HL-60 (cell line): ENCODE measurements around the gene DAND5.

ENCODE experiments used
- DNase-seq, 2 experiments: peaks; one replicate each; pipeline ENCODE4 v3.0.0-alpha.2; 2010 to 2020; ENCODE audit warnings: low read depth in 1 of 2, low spot score in 1 of 2
- H3K27ac ChIP-seq: fragments of 250-450 bp; sonication (Bioruptor Pico); replicated peaks from 2 replicates; pipeline ENCODE4 v1.5.1; 2020; ENCODE audit warnings: mild to moderate bottlenecking, moderate library complexity
- H3K27me3 ChIP-seq: fragments of 250-450 bp; sonication (Bioruptor Pico); 2 replicates; pipeline ENCODE4 v1.5.1; 2021; ENCODE audit warnings: mild to moderate bottlenecking, moderate library complexity; ENCODE audit not compliant: insufficient read depth, poor library complexity, severe bottlenecking
- H3K4me3 ChIP-seq: replicated peaks from 2 replicates; pipeline ENCODE4 v1.5.1; 2011; ENCODE audit warnings: mild to moderate bottlenecking, control low read depth, low read length; ENCODE audit not compliant: insufficient read depth
- GABPA ChIP-seq: IDR thresholded peaks from 2 replicates; pipeline ENCODE4 v1.6.1; 2012; ENCODE audit warnings: low read depth
- POLR2AphosphoS5 ChIP-seq: IDR thresholded peaks from 2 replicates; pipeline ENCODE4 v1.6.1; 2012; ENCODE audit warnings: low read depth
- SPI1 ChIP-seq: IDR thresholded peaks from 2 replicates; pipeline ENCODE4 v1.6.1; 2012; ENCODE audit warnings: low read depth, mild to moderate bottlenecking, borderline replicate concordance
- TF ChIP-seq, protein P1 (sequence below): IDR thresholded peaks from one replicate; pipeline ENCODE4 v1.5.1; 2011; ENCODE audit warnings: low read length, control low read depth, inconsistent platforms; ENCODE audit not compliant: insufficient read depth
- TF ChIP-seq, protein P2 (sequence below): IDR thresholded peaks from 2 replicates; pipeline ENCODE4 v1.6.1; 2012; ENCODE audit warnings: low read depth; ENCODE audit not compliant: insufficient replicate concordance

DAND5 gene

DNA sequence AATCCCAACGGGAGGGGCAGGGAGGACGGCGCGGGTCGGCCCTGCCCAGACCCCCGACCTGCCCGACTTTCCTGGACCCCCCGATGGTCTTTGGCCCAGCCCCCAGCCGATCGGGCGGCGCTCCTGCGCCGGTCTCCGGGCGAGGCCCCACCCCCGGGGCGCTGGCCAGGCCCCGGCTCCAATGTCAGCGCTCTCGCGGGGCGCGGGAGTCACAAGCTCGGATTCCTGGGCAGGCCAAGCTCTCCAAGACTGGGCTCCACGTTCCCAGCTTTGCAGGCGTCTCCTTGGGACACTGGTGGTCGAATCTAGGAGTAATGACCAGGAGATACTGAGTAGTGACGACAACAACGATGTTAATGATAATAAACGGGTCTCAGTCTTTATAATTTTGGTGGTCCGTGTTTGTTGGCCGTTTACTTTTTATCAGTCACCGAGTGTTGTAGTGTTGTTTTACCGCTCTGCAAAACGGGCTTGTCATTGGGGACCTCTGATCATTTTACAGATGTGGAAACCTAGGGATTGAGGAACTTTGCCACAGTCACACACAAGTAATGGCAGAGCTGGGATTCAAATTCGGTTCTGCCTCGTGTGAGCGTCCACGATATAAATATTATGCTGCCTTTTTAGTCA lies 23.2 kb upstream of the DAND5 start:
- H3K27ac ChIP-seq, result peak overlapping the region; percentile 75
- H3K4me3 ChIP-seq, result peak overlapping the region; percentile 81
- H3K27me3 ChIP-seq, result no peaks in the 10 kb centered on the region
- DNase-seq, result peak in 1 of 2 experiments; percentile 60
- no peak for TF ChIP-seq GABPA
- TF ChIP-seq, protein P1, sequence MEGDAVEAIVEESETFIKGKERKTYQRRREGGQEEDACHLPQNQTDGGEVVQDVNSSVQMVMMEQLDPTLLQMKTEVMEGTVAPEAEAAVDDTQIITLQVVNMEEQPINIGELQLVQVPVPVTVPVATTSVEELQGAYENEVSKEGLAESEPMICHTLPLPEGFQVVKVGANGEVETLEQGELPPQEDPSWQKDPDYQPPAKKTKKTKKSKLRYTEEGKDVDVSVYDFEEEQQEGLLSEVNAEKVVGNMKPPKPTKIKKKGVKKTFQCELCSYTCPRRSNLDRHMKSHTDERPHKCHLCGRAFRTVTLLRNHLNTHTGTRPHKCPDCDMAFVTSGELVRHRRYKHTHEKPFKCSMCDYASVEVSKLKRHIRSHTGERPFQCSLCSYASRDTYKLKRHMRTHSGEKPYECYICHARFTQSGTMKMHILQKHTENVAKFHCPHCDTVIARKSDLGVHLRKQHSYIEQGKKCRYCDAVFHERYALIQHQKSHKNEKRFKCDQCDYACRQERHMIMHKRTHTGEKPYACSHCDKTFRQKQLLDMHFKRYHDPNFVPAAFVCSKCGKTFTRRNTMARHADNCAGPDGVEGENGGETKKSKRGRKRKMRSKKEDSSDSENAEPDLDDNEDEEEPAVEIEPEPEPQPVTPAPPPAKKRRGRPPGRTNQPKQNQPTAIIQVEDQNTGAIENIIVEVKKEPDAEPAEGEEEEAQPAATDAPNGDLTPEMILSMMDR, result no peak
- no peak for TF ChIP-seq SPI1
- TF ChIP-seq, protein P2, sequence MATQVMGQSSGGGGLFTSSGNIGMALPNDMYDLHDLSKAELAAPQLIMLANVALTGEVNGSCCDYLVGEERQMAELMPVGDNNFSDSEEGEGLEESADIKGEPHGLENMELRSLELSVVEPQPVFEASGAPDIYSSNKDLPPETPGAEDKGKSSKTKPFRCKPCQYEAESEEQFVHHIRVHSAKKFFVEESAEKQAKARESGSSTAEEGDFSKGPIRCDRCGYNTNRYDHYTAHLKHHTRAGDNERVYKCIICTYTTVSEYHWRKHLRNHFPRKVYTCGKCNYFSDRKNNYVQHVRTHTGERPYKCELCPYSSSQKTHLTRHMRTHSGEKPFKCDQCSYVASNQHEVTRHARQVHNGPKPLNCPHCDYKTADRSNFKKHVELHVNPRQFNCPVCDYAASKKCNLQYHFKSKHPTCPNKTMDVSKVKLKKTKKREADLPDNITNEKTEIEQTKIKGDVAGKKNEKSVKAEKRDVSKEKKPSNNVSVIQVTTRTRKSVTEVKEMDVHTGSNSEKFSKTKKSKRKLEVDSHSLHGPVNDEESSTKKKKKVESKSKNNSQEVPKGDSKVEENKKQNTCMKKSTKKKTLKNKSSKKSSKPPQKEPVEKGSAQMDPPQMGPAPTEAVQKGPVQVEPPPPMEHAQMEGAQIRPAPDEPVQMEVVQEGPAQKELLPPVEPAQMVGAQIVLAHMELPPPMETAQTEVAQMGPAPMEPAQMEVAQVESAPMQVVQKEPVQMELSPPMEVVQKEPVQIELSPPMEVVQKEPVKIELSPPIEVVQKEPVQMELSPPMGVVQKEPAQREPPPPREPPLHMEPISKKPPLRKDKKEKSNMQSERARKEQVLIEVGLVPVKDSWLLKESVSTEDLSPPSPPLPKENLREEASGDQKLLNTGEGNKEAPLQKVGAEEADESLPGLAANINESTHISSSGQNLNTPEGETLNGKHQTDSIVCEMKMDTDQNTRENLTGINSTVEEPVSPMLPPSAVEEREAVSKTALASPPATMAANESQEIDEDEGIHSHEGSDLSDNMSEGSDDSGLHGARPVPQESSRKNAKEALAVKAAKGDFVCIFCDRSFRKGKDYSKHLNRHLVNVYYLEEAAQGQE, result peak; percentile 2
- peak; percentile 33; the same call in 1 of the 2 replicates for TF ChIP-seq POLR2AphosphoS5

- no peak for DNase-seq
- peak overlapping the region; percentile 75 for H3K27ac ChIP-seq
- H3K4me3 ChIP-seq, result peak overlapping the region; percentile 81
- no peaks in the 10 kb centered on the region for H3K27me3 ChIP-seq
- TF ChIP-seq POLR2AphosphoS5 (no peak), SPI1 (no peak), GABPA (no peak)
- TF ChIP-seq, protein P2, result no peak
- TF ChIP-seq, protein P1, result no peak
Measured at GRCh38 chr19:12946731-12947496, 22.5 kb upstream of the DAND5 start.

- no peaks in the 10 kb centered on the region for H3K27me3 ChIP-seq
- peak overlapping the region; percentile 75 for H3K27ac ChIP-seq
- H3K4me3 ChIP-seq, result no peak overlapping the region
- DNase-seq, result no peak
- TF ChIP-seq SPI1 (no peak), GABPA (no peak), POLR2AphosphoS5 (no peak; the same call in 1 of the 2 replicates)
- TF ChIP-seq, protein P2, result no peak
- TF ChIP-seq, protein P1, result no peak
Measured at GRCh38 chr19:12947702-12948611, 21.4 kb upstream of the DAND5 start.
